Nephron progenitor cell (in vitro differentiated cells): ENCODE results near the gene KCNJ6.

Experiments used
- DNase-seq: peaks from one replicate; pipeline ENCODE4 v3.0.0; 2021
- H3K27ac Mint-ChIP-seq: 2 replicates; pipeline ENCODE4 v1.8.0; 2021; ENCODE audit warnings: mild to moderate bottlenecking, moderate library complexity, mixed read lengths
- H3K27me3 Mint-ChIP-seq: 2 replicates; pipeline ENCODE4 v1.8.0; 2021; ENCODE audit warnings: mild to moderate bottlenecking, low read depth, mixed read lengths; ENCODE audit not compliant: poor library complexity
- H3K36me3 Mint-ChIP-seq: 2 replicates; pipeline ENCODE4 v1.8.0; 2021; ENCODE audit warnings: low read depth, mixed read lengths
- H3K4me1 Mint-ChIP-seq: 2 replicates; pipeline ENCODE4 v1.8.0; 2021; ENCODE audit warnings: mixed read lengths
- H3K4me3 Mint-ChIP-seq: 2 replicates; pipeline ENCODE4 v1.8.0; 2021; ENCODE audit warnings: mild to moderate bottlenecking, moderate library complexity, mixed read lengths
- H3K9me3 Mint-ChIP-seq: 2 replicates; pipeline ENCODE4 v1.8.0; 2021; ENCODE audit warnings: mild to moderate bottlenecking, moderate library complexity, mixed read lengths
- CTCF ChIP-seq: fragments of 200-600 bp; sonication (generic); IDR thresholded peaks from 2 replicates; pipeline ENCODE4 v1.5.0; 2021; ENCODE audit warnings: antibody characterized with exemption

Gene KCNJ6

GRCh38 chr21:37849506-37850102 is 66.7 kb downstream of the KCNJ6 start:
- TF ChIP-seq CTCF, result no peak
- H3K4me3 Mint-ChIP-seq, result no peak overlapping the region
- no peak for DNase-seq

GRCh38 chr21:37848721-37849490 is 67.4 kb downstream of the KCNJ6 start:
- H3K4me3 Mint-ChIP-seq, result no peak overlapping the region
- no peak for DNase-seq

More at GRCh38 chr21:37849506-37850102, 66.7 kb downstream of the KCNJ6 start:
- peaks cover 18% of the 10 kb centered on the region for H3K9me3 Mint-ChIP-seq
- H3K27me3 Mint-ChIP-seq, result peaks cover 10% of the 10 kb centered on the region
- no peaks in the 10 kb centered on the region for H3K36me3 Mint-ChIP-seq
- H3K27ac Mint-ChIP-seq, result no peak overlapping the region
- H3K4me1 Mint-ChIP-seq, result peaks cover 13% of the 10 kb centered on the region

GRCh38 chr21:37845535-37845934 is 70.7 kb downstream of the KCNJ6 start:
- Mint-ChIP-seq H3K27me3 (peaks cover 7% of the 10 kb centered on the region), H3K4me3 (no peak overlapping the region), H3K9me3 (no peaks in the 10 kb centered on the region), H3K4me1 (peaks cover 18% of the 10 kb centered on the region), H3K36me3 (no peaks in the 10 kb centered on the region), H3K27ac (no peak overlapping the region)
- no peak for TF ChIP-seq CTCF
- no peak for DNase-seq

More at GRCh38 chr21:37848721-37849490, 67.4 kb downstream of the KCNJ6 start:
- Mint-ChIP-seq H3K27ac (no peak overlapping the region), H3K9me3 (peaks cover 15% of the 10 kb centered on the region), H3K27me3 (peaks cover 7% of the 10 kb centered on the region), H3K4me1 (peaks cover 13% of the 10 kb centered on the region), H3K36me3 (no peaks in the 10 kb centered on the region)
- TF ChIP-seq CTCF, result no peak

GRCh38 chr21:37843191-37843590 is 73.1 kb downstream of the KCNJ6 start:
- Mint-ChIP-seq H3K27me3 (peaks cover 9% of the 10 kb centered on the region), H3K36me3 (no peaks in the 10 kb centered on the region), H3K9me3 (peaks cover 6% of the 10 kb centered on the region), H3K27ac (no peak overlapping the region), H3K4me1 (peaks cover 18% of the 10 kb centered on the region), H3K4me3 (no peak overlapping the region)
- DNase-seq, result no peak
- TF ChIP-seq CTCF, result no peak

- no peak for TF ChIP-seq CTCF
- peaks cover 6% of the 10 kb centered on the region for H3K9me3 Mint-ChIP-seq
- peaks cover 9% of the 10 kb centered on the region for H3K27me3 Mint-ChIP-seq
- DNase-seq, result no peak
- no peak overlapping the region for H3K4me3 Mint-ChIP-seq
- H3K4me1 Mint-ChIP-seq, result peaks cover 18% of the 10 kb centered on the region
- no peaks in the 10 kb centered on the region for H3K36me3 Mint-ChIP-seq
- H3K27ac Mint-ChIP-seq, result no peak overlapping the region
These were observed 73.9 kb downstream of the KCNJ6 start for GRCh38 chr21:37842163-37842919.
